ENCODE measurements around the gene BAZ2A. TPM values are rescaled to one million over a fixed set of nuclear protein-coding genes. Genes with fewer than 3 reads are reported as not detected.

Gene BAZ2A
- total RNA-seq, 1 experiment from 2014 or later: 42.9 TPM

DNA sequence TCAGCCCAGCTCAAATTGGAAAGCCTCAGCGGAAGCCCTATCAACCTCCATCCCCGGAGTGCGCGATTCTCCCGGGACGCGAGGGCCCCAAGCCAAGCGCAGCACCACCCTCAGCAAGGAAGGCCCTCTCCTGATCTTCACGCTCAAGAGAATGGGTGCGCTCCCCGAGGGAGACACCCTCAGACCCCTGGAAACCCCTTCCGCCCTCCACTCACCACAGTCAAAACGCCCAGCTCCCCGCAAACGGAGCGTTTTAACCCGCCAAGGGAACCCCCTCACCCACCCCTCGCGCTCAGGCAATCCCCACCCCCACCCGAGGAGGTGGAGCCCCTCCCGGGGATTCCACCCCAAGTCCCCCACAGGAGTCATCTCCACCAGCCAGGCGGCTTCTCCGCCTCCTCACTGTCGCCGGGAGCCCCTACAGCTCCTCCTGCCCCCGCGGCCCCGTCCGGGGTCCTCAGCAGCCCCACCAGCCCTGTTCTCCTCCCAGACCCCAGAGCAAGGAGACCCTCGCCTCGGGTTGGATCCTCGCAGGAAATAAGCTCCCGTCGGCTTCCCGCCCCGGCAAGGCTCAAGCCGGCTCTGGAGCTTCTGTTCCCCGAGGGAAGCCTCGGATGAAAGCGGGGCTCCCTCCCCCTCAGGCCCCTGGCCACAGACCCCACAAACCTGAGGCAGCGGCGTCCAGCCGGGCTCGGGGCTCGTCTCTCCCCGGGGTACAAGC, 507 bp downstream of the BAZ2A start:
- H3K4me1 ChIP-seq: peaks cover 7% of the 10 kb centered on the region; the same call in 1 of the 2 replicates
- H3K27ac ChIP-seq: peak overlapping the region; percentile 63
- DNase-seq: peak; percentile 23 to 42
- H3K36me3 ChIP-seq: peaks cover 2% of the 10 kb centered on the region; the same call in 1 of the 2 replicates
- H3K4me3 ChIP-seq: peak overlapping the region; percentile 90
- H3K27me3 ChIP-seq: no peaks in the 10 kb centered on the region
- no peaks in the 10 kb centered on the region for H3K9me3 ChIP-seq (replicated peaks)

DNA sequence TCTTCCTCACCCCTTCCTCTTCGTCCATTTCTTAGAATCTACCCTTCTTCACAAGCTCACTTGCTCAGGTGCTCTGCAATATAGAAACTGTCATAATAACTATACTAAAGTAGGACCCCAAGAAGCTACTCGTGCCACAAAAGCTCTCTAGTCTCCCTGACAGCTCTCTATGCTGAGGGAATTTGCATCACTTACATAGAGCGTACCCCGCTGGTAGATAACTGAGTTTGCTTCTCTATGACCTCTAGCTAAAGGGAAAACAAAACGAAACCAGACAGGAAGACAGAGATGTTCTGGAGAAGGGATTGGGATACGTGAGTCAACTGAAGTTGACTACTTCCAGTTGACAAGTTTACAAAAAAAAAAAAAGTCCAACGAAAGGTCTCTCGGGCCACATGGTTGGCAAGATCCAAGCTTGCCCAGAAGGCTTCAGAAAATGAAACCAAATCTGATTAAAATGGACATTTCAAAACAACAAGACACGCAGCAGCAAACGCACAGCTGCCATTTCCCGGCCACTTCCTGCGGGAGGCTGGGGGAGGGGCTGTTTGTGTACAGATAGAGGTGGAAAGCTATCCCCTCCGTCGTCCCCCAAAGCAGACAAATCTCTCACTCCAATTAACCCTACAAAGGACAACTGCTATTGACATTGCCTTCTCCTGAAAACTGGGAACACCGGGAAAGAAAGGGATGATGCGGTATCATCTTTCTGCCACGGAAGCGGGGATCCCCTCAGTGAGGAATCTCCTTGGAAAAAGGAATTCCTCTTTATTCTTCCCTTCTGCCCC, 1.3 kb downstream of the BAZ2A start:
- no peaks in the 10 kb centered on the region for H3K9me3 ChIP-seq (replicated peaks)
- DNase-seq: peak; percentile 66 to 68
- H3K4me3 ChIP-seq: peak overlapping the region; percentile 90
- peaks cover 7% of the 10 kb centered on the region; the same call in 1 of the 2 replicates for H3K4me1 ChIP-seq
- no peaks in the 10 kb centered on the region for H3K27me3 ChIP-seq
- H3K27ac ChIP-seq: peak overlapping the region; percentile 63
- H3K36me3 ChIP-seq: peaks cover 2% of the 10 kb centered on the region; the same call in 1 of the 2 replicates

DNA sequence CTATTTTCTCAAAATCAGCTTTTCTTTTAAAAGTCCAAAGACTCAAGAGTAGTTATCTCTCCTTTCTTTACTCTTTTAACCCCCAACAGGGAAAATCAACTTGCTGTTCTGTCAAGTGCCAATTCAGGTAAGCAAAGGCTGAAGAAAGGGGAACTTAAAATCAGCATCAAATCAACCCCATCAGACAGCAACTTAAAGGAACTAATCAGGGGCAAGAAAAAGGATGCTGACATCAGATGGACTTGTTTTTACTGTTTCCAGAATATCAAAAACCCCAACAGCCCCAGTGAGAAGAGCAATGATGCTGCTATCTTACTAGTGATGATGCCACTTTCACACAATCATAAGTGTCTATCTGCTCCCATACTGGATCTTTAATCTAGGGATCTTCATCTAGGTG, 3.4 kb downstream of the BAZ2A start:
- H3K36me3 ChIP-seq: peaks cover 2% of the 10 kb centered on the region; the same call in 1 of the 2 replicates
- DNase-seq: no peak
- H3K4me1 ChIP-seq: no peaks in the 10 kb centered on the region
- H3K27ac ChIP-seq: no peak overlapping the region
- H3K27me3 ChIP-seq: no peaks in the 10 kb centered on the region
- H3K4me3 ChIP-seq: no peak overlapping the region
- no peaks in the 10 kb centered on the region for H3K9me3 ChIP-seq (replicated peaks)

DNA sequence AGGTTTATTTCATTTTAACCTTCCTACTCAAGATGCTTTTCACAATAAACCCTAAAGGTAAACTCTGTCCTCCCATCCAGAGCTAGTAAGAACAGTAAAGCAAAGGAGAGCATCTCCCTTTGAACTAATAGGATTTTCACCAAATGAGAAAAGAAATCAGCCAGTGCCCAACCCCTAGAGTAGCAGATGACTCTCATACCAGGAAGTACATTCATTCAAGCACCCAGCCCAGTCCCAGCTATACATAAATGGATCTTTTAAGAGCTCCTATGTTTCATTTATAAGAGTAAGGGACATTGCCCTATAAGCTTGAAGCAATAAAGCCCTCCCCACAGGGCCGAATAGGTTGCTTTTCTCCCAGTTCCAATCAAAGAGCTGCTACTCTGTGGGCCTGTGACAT, 7.6 kb downstream of the BAZ2A start:
- Histone ChIP-seq H3K27ac (no peak overlapping the region), H3K9me3 (replicated peaks) (no peaks in the 10 kb centered on the region), H3K36me3 (peaks cover 5% of the 10 kb centered on the region; the same call in 1 of the 2 replicates), H3K4me3 (no peak overlapping the region), H3K4me1 (no peaks in the 10 kb centered on the region), H3K27me3 (no peaks in the 10 kb centered on the region)
- DNase-seq: no peak

DNA sequence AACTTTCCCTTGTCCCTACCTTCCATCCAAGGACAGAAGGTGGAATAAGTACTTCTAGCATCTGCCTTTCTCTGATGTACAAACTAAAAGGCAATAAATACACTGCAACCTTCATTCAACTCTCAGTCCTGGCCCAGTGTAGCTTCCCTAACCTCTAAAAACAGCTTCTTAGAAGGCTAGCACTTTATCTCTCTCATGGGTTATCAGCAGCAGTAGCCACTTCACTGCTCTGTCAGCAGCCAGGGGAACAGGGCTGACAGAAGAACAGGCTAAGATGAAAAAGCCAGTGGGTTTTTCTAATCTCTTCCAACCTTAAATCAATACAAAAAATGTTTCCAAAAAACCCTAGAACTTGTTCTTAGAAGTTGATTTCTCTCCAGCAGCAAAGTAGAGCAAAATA, 13.2 kb downstream of the BAZ2A start:
- no peaks in the 10 kb centered on the region for H3K4me1 ChIP-seq
- H3K27ac ChIP-seq: no peak overlapping the region
- H3K36me3 ChIP-seq: peaks cover 41% of the 10 kb centered on the region
- H3K4me3 ChIP-seq: no peak overlapping the region
- H3K27me3 ChIP-seq: no peaks in the 10 kb centered on the region
- no peaks in the 10 kb centered on the region for H3K9me3 ChIP-seq (replicated peaks)
- no peak for DNase-seq

DNA sequence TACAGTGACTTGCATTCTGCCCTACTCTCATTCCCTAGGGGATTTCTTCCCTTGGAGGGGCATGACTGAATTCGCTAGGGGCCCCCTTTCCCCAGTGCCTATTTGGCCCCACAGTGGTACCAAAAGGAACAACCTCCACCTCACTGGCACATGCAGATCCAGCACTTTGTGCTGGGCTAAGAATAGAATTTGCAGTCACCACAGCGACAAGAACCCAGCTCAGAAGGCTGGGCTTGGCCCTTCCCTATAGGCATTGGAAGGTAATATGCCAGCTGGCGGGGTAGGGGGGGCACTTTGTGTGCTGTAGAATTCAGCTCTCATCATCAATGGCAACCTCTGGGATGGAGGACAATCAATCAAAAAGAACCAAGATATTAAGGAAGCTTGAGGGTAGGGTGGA, 13.9 kb downstream of the BAZ2A start:
- no peak overlapping the region for H3K4me3 ChIP-seq
- H3K4me1 ChIP-seq: no peaks in the 10 kb centered on the region
- peaks cover 47% of the 10 kb centered on the region for H3K36me3 ChIP-seq
- no peak overlapping the region for H3K27ac ChIP-seq
- H3K9me3 ChIP-seq (replicated peaks): no peaks in the 10 kb centered on the region
- H3K27me3 ChIP-seq: no peaks in the 10 kb centered on the region
- no peak for DNase-seq

DNA sequence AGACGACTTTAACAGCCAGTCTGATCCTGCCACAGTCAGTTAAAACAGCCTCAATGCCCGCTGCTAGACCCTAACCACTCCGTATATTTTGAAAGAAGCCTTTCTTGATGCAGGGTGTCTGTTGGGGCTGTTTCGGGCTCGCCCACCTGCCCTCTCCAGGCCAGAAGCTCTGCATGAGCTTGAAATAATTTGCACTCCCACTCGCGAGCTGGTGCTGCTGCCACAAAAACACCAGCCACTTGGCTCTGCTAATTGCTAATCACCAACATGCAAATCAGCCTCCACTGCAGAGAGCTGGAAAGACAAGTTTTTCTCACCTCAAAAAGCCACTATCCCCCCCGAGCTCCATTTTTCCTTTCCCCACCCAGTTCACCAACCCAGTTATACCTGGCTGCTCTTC, 15.5 kb downstream of the BAZ2A start:
- Histone ChIP-seq H3K27ac (no peak overlapping the region), H3K4me3 (no peak overlapping the region), H3K4me1 (no peaks in the 10 kb centered on the region), H3K9me3 (replicated peaks) (no peaks in the 10 kb centered on the region), H3K36me3 (peaks cover 59% of the 10 kb centered on the region), H3K27me3 (no peaks in the 10 kb centered on the region)
- DNase-seq: no peak

DNA sequence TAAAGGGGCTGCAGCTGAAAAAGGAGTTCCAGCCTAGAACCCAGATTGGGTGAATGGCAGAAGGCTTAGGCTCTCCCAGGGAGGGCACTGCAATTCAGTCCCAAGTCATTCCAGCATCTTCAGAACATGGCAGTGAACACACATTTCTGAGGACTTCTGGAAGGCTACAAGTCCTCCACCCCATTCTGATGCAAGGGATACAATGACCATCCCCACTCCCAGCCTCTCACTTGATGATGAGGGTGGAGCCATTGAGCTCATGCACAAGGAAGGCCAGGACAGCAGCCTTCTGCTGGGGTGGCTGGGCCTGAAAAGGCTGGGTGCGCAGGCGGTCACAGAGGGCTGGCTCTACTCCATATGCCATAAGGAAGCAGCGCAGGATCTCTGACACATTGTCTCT, 25.8 kb downstream of the BAZ2A start:
- Histone ChIP-seq H3K4me1 (no peaks in the 10 kb centered on the region), H3K9me3 (replicated peaks) (no peaks in the 10 kb centered on the region), H3K27me3 (no peaks in the 10 kb centered on the region), H3K4me3 (no peak overlapping the region), H3K27ac (no peak overlapping the region), H3K36me3 (peaks cover 75% of the 10 kb centered on the region)
- DNase-seq: no peak

DNA sequence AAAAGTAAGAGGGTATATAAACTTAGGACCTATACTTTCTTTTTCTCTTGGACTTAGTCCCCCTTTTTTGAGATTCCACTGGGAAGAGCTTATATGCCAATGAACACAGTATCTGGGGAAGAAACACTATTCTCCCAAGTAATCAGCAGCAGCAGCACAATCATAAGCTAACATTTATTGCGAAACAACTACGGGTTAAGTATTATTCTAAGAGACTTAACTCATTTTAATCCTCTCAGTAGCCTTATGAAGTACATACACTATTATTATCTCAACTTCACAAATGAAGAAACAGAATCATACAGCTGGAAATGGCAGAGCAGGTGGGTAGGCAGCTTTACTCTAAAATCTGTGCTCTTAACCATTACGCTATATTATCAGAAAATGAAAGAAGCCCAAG, 27.9 kb downstream of the BAZ2A start:
- H3K27me3 ChIP-seq: no peaks in the 10 kb centered on the region
- DNase-seq: no peak
- no peak overlapping the region for H3K4me3 ChIP-seq
- no peaks in the 10 kb centered on the region for H3K9me3 ChIP-seq (replicated peaks)
- no peaks in the 10 kb centered on the region for H3K4me1 ChIP-seq
- H3K36me3 ChIP-seq: peaks cover 74% of the 10 kb centered on the region
- no peak overlapping the region for H3K27ac ChIP-seq

DNA sequence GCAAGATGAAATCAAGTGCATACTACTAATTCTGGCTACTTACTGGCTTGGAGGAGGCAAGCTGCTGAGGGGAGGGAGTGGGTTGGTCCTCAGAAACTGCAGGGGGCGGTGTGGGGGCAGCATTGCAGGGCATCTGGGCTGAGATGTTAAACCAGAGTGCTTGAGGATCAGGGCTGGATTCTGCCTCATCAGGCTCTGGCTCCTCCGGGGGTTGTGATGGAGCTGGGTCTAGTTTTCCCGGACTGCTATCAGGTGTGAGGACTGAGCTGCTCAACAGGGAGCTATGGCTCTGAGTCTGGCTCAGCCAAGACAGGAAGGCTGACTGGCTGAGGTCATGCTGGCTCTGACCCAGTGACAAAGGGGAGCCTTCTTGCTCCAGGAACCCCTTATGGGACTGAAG, 28.6 kb downstream of the BAZ2A start:
- no peaks in the 10 kb centered on the region for H3K4me1 ChIP-seq
- peak; percentile 23 to 29 for DNase-seq
- H3K36me3 ChIP-seq: peaks cover 71% of the 10 kb centered on the region
- no peak overlapping the region for H3K27ac ChIP-seq
- no peak overlapping the region for H3K4me3 ChIP-seq
- H3K9me3 ChIP-seq (replicated peaks): no peaks in the 10 kb centered on the region
- H3K27me3 ChIP-seq: no peaks in the 10 kb centered on the region

DNA sequence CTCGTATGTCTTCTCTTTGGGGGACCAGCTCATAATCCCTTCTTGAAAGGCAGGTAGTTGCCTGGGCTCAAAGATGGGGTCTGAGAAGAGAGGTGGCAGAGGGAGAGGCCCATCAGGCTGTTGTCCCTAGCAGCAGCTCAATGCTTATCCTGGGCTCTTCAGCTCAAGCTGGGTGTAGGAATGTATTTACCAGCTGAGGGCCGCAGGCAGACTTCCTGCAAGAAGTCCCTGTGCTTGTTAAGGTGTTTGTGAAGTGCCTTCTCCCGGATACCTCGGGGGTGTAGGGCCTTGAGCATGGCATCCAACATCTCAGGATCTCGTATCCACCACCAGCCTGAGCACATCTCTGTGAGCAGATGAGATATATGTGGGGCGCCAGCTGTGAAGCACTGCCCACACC, 29.4 kb downstream of the BAZ2A start:
- Histone ChIP-seq H3K27ac (no peak overlapping the region), H3K4me3 (no peak overlapping the region), H3K36me3 (peaks cover 67% of the 10 kb centered on the region), H3K27me3 (no peaks in the 10 kb centered on the region), H3K9me3 (replicated peaks) (no peaks in the 10 kb centered on the region), H3K4me1 (no peaks in the 10 kb centered on the region)
- DNase-seq: no peak

DNA sequence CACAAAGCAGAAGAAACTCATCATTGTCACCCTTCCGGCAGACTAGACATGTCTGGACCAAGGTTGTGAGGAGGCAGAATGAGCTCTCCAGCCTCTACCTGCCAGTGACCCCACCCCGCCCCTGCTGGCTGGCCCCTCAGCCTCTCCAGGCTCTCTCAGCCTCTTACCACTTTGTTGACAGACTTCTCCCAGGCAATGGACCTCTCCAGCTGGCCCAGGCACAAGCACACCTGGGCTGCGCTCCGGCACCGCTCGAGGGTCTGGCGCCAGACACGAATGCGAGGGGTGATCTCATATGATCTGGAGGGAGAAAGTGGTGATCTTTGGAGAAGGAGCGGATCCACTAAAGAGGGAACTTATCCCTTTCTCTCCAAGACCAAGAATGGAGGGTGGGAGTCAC, 30.3 kb downstream of the BAZ2A start:
- peaks cover 63% of the 10 kb centered on the region for H3K36me3 ChIP-seq
- H3K4me3 ChIP-seq: no peak overlapping the region
- H3K27me3 ChIP-seq: no peaks in the 10 kb centered on the region
- DNase-seq: no peak
- H3K27ac ChIP-seq: no peak overlapping the region
- no peaks in the 10 kb centered on the region for H3K9me3 ChIP-seq (replicated peaks)
- no peaks in the 10 kb centered on the region for H3K4me1 ChIP-seq

DNA sequence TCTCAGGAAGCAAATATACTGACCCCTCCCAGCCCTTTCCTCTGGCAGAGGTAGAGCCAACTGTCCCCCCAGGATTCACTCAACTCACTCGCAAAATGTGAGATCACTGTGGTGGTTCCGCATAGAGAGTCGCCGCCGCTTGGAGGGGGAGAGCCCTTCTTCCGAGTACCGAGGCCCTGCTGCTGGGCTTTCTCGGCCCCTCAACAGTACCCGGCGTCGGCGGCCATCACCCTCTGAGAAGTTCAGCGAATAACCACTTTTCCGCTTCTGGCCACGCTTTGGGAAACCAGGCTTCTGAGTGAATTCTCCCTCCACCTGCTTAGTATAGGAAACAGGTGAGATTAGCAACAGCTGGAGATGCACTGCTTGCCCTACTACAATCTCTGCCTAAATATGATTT, 31.1 kb downstream of the BAZ2A start:
- peaks cover 55% of the 10 kb centered on the region for H3K36me3 ChIP-seq
- no peaks in the 10 kb centered on the region for H3K9me3 ChIP-seq (replicated peaks)

DNA sequence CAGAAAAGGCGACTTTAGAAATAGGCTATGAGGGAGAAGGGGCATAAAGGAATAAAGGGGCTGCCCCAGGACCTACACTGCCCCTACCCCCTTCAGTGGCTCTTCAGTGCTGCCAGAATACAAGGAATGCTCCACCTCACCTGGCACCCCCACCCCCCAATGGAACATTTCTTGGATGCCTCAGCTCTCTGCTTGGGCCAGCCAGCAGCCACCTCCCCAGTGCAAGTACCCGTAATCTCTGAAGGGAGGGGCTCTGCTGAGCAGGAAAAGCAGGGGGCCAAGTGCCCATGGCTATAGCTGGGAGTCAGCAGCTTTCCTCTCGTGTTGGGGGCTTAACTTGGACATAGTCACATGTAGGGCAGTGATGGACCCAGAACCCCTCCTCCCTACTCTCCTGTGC, 33.3 kb downstream of the BAZ2A start:
- H3K36me3 ChIP-seq: peaks cover 34% of the 10 kb centered on the region
- H3K27ac ChIP-seq: no peak overlapping the region
- H3K9me3 ChIP-seq (replicated peaks): no peaks in the 10 kb centered on the region
- H3K4me1 ChIP-seq: no peaks in the 10 kb centered on the region
- no peak for DNase-seq
- no peak overlapping the region for H3K4me3 ChIP-seq
- no peaks in the 10 kb centered on the region for H3K27me3 ChIP-seq

More for the DNA sequence above, 31.1 kb downstream of the BAZ2A start:
- no peaks in the 10 kb centered on the region for H3K4me1 ChIP-seq
- H3K27me3 ChIP-seq: no peaks in the 10 kb centered on the region
- no peak overlapping the region for H3K4me3 ChIP-seq
- no peak overlapping the region for H3K27ac ChIP-seq
- no peak for DNase-seq

DNA sequence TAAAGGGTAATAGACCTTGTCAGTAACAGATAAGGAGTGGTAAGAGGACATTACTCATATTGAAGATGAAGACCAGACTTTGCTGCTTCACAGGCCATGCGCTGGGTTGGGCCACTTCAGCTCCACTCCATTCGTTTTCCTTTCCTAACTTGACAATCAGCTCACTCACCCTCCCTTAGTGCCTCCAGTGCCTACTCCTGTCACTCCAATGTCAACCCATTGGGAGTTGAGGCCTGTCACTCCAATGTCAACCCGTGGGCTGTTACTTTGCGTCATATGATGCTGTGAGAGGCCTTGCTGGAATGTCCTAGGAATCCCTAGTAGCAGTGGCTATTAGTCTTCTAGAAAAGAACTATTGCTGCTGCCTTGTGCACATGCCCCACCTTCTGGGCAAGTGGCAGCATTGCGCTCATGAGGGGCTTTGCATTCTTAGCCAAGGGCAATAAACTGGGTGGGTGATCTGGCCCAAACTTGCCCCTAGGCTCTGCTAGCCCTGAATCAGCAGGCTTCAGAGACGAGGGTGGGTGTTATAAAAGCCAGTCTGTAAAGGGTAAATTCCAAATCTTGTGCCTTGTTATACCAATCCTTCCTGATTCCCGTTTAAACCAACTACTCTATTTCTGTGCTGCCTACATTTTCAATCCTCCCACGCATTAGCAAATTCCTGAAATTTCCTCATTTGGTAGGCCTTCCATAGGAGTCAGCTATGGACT, 36.1 kb downstream of the BAZ2A start:
- Histone ChIP-seq H3K4me1 (0 out of 2 replicates have a peak, but pooled peaks cover 3% of the 10 kb centered on the region), H3K36me3 (peaks cover 9% of the 10 kb centered on the region), H3K27ac (no peak overlapping the region), H3K27me3 (no peaks in the 10 kb centered on the region), H3K9me3 (replicated peaks) (no peaks in the 10 kb centered on the region), H3K4me3 (no peak overlapping the region)
- peak; percentile 65 to 82 for DNase-seq

Data from SJCRH30 (cell line).